Endodermal cell (in vitro differentiated cells): ENCODE measurements around the gene UBXN11. TPM values are rescaled to one million over a fixed set of nuclear protein-coding genes. Genes with fewer than 3 reads are reported as not detected.

Source experiments
- DNase-seq: peaks from one replicate; pipeline ENCODE4 v3.0.0-alpha.2; 2017
- H3K27ac ChIP-seq: 2 replicates; pipeline ENCODE4 v1.5.1; 2013; ENCODE audit warnings: mild to moderate bottlenecking, low read depth, low read length, moderate library complexity
- H3K27me3 ChIP-seq: 2 replicates; pipeline ENCODE4 v1.6.1; 2013; ENCODE audit warnings: mild to moderate bottlenecking, low read length, moderate library complexity; ENCODE audit not compliant: insufficient read depth, control insufficient read depth, poor library complexity, severe bottlenecking
- H3K36me3 ChIP-seq: 2 replicates; pipeline ENCODE4 v1.7.0; 2013; ENCODE audit warnings: mild to moderate bottlenecking, low read length, moderate library complexity; ENCODE audit not compliant: control insufficient read depth, insufficient read depth
- H3K4me1 ChIP-seq: one replicate; pipeline ENCODE4 v1.7.0; 2013; ENCODE audit warnings: low read length; ENCODE audit not compliant: control insufficient read depth, insufficient read depth
- H3K4me3 ChIP-seq: 2 replicates; pipeline ENCODE4 v1.5.1; 2013; ENCODE audit warnings: mild to moderate bottlenecking, low read length, moderate library complexity
- H3K9ac ChIP-seq: 2 replicates; pipeline ENCODE4 v1.6.1; 2013; ENCODE audit warnings: mild to moderate bottlenecking, low read length, moderate library complexity; ENCODE audit not compliant: poor library complexity, severe bottlenecking; ENCODE audit errors: extremely low read depth
- H3K9me3 ChIP-seq: 2 replicates; pipeline ENCODE4 v1.6.1; 2013; ENCODE audit warnings: mild to moderate bottlenecking, low read length, moderate library complexity; ENCODE audit not compliant: control insufficient read depth
- H3K27ac Mint-ChIP-seq: 2 replicates; pipeline ENCODE4 v1.8.0; 2020; ENCODE audit warnings: mixed read lengths
- H3K27me3 Mint-ChIP-seq: 2 replicates; pipeline ENCODE4 v1.8.0; 2021; ENCODE audit warnings: mild to moderate bottlenecking, mixed read lengths; ENCODE audit not compliant: insufficient read depth
- H3K36me3 Mint-ChIP-seq: 2 replicates; pipeline ENCODE4 v1.8.0; 2020; ENCODE audit warnings: low read depth, mixed read lengths
- H3K4me1 Mint-ChIP-seq: 2 replicates; pipeline ENCODE4 v1.8.0; 2020; ENCODE audit warnings: mixed read lengths
- H3K4me3 Mint-ChIP-seq: 2 replicates; pipeline ENCODE4 v1.8.0; 2020; ENCODE audit warnings: mild to moderate bottlenecking, moderate library complexity, mixed read lengths
- H3K9me3 Mint-ChIP-seq: 2 replicates; pipeline ENCODE4 v1.8.0; 2020; ENCODE audit warnings: mild to moderate bottlenecking, mixed read lengths
- CTCF ChIP-seq: fragments of 200-600 bp; sonication (generic); conservative IDR thresholded peaks from 2 replicates; pipeline ENCODE4 v1.5.0; 2021; ENCODE audit warnings: antibody characterized with exemption, mild to moderate bottlenecking
- WGBS, 2 experiments: methylation state at CpG; one replicate each; pipeline versions ENCODE4 v1.1.5 to v1.1.7; 2013; ENCODE audit warnings: missing lambda C conversion rate in 2 of 2, mixed read lengths in 1 of 2; ENCODE audit not compliant: insufficient coverage in 1 of 2, insufficient read length in 1 of 2; 5-methylcytosine and 5-hydroxymethylcytosine counted together
- total RNA-seq, 2 donors: library from RNA; stranded (reverse); fragmentation: NEBNext Ultra II Directional in 1 of 2; extraction: Animal tissue kit (Norgen Biotek cat#: 25700) in 1 of 2; gene quantifications; 2 replicates in 1 of 2; 3 replicates in 1 of 2; pipeline ENCODE4 v1.2.1, GENCODE V29; 2021

The UBXN11 gene
- total RNA-seq, 2 donors from 2014 or later: 24.3 to 30.3 TPM

DNA sequence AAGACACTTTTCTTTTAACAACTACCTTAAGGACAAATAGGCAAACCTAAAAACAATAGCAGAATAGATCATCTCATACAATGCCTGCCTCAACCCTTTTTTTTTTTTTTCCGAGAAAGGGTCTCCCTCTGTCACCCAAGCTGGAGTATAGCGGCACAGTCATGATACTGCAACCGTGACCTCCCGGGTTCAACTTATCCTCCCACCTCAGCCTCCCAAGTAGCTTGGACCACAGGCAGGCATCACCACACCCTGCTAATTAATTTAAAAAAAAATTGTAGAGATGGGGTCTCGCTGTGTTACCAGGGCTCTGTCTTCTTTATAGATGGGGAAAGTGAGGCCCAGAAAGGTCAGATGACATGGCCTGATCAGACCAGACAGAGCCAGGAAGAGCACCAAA, 18.6 kb downstream of the UBXN11 start:
- Histone ChIP-seq H3K4me1 (no peaks in the 10 kb centered on the region), H3K9me3 (no peaks in the 10 kb centered on the region), H3K36me3 (peaks cover 5% of the 10 kb centered on the region), H3K27me3 (no peaks in the 10 kb centered on the region), H3K27ac (no peak overlapping the region), H3K4me3 (no peak overlapping the region), H3K9ac (no peak overlapping the region)
- H3K36me3 Mint-ChIP-seq: peaks cover 2% of the 10 kb centered on the region
- H3K4me1 Mint-ChIP-seq: peaks cover 22% of the 10 kb centered on the region
- WGBS, 2 experiments: 96% methylated on average over 5 of the region's 5 CpGs; no CpG with 5 or more reads in 1 of the 2 experiments
- no peaks in the 10 kb centered on the region for H3K27me3 Mint-ChIP-seq
- no peak overlapping the region for H3K4me3 Mint-ChIP-seq
- H3K27ac Mint-ChIP-seq: no peak overlapping the region
- H3K9me3 Mint-ChIP-seq: no peaks in the 10 kb centered on the region
- DNase-seq: no peak
- no peak for TF ChIP-seq CTCF

DNA sequence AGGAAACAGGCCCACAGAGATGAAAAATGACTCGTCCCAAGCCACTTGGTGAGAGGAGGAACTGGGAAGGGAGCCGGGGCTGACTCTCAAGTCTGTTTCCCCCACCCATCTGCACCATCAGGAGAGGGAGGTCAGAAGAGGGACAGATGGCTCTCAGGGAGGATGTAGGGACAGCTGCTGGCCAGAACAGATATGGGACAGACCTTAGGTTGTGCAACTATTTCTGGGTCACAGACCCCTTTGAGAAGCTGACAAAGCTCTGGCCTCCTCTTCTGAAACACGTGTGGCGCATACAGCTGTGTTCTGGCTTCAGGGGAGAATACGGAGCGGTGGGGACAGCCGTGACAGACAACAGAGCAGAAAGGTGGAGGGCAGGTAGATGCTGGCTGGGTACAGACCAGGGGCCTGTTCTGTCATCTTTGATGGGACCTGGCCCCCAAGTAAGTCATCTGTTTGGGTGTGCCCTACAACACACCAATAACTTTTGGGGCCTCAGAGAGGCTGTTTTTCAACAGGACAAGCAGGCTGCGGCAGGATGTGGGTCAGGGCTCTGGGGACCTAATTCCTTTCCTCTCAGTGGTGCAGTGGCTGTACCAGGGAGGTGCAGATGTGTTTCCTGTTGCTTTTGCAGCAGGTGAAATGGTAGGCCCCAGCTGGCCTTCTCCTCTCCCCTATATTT, 19.3 kb downstream of the UBXN11 start:
- peaks cover 5% of the 10 kb centered on the region for H3K36me3 ChIP-seq
- H3K27me3 Mint-ChIP-seq: no peaks in the 10 kb centered on the region
- H3K9ac ChIP-seq: no peak overlapping the region
- no peak overlapping the region for H3K27ac Mint-ChIP-seq
- H3K27ac ChIP-seq: peak overlapping the region; percentile 44
- 88 to 89% methylated on average over 6 to 8 of the region's 8 CpGs for WGBS, 2 experiments
- H3K36me3 Mint-ChIP-seq: peaks cover 6% of the 10 kb centered on the region
- H3K4me1 Mint-ChIP-seq: peaks cover 22% of the 10 kb centered on the region
- peaks cover 3% of the 10 kb centered on the region for H3K4me1 ChIP-seq
- no peak overlapping the region for H3K4me3 ChIP-seq
- no peaks in the 10 kb centered on the region for H3K9me3 Mint-ChIP-seq
- H3K9me3 ChIP-seq: no peaks in the 10 kb centered on the region
- TF ChIP-seq CTCF: no peak
- H3K27me3 ChIP-seq: no peaks in the 10 kb centered on the region
- H3K4me3 Mint-ChIP-seq: no peak overlapping the region
- DNase-seq: no peak

DNA sequence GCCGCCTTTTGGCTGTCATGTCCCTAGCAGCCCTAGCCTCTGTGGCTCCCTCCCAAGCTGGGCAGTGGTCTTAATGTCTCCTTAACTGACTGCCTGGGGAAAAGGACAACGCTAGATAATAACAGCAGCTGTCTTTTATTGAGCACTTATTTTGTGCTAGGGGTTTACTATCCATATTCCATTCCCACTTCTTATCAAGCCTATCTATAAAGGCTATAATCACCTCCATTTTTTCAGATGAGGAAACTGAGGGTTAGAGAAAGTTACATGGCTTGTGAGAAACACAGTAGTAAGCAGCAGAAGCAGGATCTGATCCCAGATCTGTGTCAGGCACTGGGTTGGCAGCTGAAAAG, 20.4 kb downstream of the UBXN11 start:
- no peak for TF ChIP-seq CTCF
- DNase-seq: no peak
- H3K36me3 Mint-ChIP-seq: peaks cover 6% of the 10 kb centered on the region
- Histone ChIP-seq H3K9me3 (no peaks in the 10 kb centered on the region), H3K27me3 (no peaks in the 10 kb centered on the region), H3K4me1 (peaks cover 11% of the 10 kb centered on the region), H3K27ac (no peak overlapping the region), H3K36me3 (peaks cover 11% of the 10 kb centered on the region), H3K4me3 (no peak overlapping the region), H3K9ac (no peak overlapping the region)
- H3K4me3 Mint-ChIP-seq: no peak overlapping the region
- WGBS, 2 experiments: 62% methylated on average over 2 of the region's 2 CpGs; no CpG with 5 or more reads in 1 of the 2 experiments
- H3K4me1 Mint-ChIP-seq: peaks cover 28% of the 10 kb centered on the region
- no peaks in the 10 kb centered on the region for H3K27me3 Mint-ChIP-seq
- no peak overlapping the region for H3K27ac Mint-ChIP-seq
- no peaks in the 10 kb centered on the region for H3K9me3 Mint-ChIP-seq
